GM21360 (cell line): ENCODE measurements around the gene TAGLN.

Experiments
- ATAC-seq: cut with Tn5 transposase; IDR thresholded peaks from one replicate; pipeline ENCODE4 v1.9.1; 2021; ENCODE audit warnings: mild to moderate bottlenecking, moderate library complexity; ENCODE audit not compliant: unreplicated experiment

TAGLN gene

GRCh38 chr11:117212697-117213355 lies 13.7 kb downstream of the TAGLN start:
- ATAC-seq = no peak

- no peak for ATAC-seq
Measured at GRCh38 chr11:117214404-117215110, 15.4 kb downstream of the TAGLN start.

DNA sequence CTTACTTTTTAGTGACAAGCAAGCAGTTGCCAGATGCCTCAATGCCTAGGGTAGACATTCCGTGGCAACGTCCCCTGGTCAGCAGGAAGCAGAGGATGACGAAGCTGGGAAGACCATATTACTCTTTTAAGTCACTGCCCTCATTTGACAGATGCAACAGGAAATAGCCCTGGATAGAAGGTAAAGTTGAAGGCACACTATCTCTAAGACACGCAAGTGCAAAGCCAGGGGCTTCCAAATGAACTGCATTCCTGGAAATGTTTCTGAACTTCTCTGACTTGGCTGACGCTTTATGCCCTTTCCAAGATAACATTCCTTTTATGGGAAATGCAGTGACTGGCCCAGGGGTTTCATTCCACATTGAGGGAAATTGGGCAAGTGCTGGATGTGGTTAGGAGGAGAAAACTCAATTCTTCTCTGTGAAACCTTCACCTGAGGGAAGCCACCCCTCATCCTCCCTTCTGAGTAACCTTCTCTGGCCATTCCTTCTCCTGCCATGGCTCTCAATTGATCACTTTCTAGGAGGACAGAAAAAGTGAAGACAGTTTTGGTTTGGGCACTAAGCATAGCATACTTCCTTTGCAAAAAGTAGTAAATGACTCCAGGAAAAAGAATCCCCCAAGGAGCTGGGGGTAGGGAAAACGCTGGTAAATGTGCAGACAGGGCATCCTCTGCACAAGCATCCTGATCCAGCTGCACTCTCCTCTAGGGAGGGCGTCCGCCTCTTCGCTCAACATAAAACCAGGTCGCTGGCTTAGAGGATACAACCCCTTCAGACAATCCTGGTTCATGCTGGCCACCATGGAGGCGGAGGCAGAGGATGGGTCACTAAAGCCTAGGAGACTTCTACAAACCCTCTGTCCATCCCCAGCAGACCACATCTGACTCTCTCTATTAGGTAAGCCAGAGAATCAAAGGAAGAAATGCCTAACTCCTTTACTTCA lies 18.2 kb downstream of the TAGLN start:
- ATAC-seq = no peak

DNA sequence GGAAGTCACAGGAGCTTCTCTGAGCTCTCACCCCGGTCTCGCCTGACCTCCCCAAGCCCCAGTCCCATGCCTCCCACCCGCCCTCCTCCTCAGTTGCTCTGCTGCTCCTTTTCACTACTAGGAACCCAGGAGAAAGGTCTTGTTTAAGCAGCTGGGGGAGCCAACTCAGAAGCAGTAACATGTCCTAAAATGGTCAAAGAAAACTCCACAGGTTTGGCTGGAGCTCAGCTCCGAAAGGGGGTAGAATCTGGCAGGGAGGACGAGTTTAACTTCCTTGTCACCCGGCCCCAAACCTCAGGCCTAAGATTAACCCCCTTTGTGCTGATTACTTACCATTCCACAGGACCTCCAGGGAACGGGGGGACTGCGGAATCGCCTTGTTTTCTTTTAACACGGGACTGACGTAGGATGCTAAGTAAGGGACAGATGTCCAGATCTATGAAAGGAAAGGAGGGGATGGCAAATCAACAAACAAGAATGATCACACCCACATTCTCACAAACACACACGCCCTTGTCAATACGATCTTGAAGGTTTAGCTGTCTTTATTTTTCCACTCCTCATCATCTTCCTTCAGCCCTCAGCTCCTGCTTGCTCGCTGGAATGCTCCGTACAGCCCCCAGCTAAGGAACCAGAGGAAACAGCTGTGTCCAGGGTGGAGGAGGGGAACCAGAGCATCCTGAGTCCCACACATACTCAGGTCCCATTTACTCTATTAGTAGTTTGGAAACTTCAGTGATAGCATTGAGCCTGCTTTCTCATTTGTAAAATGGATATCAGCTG lies 19.2 kb downstream of the TAGLN start:
- no peak for ATAC-seq

DNA sequence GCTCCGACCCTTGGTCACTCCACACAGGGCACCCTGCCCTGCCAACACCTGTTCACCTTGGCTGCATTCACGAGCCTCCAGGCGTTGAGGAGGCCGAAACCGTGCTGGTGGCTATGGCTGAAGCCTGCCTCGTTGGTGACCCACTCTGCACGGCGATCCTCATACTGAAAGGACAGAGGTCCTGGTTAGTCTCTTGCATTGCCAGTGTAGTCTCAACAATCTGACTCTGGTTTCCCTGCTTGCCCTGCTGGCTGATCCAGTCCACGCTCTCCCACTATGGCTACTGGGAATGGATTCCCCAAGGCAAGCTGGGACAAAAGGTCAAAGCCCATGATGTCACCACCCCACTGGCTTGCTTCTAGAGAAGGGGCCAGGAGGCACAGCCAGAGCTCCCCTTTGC lies 19.8 kb downstream of the TAGLN start:
- no peak for ATAC-seq

GRCh38 chr11:117219455-117219854 lies 20.3 kb downstream of the TAGLN start:
- ATAC-seq = no peak

DNA sequence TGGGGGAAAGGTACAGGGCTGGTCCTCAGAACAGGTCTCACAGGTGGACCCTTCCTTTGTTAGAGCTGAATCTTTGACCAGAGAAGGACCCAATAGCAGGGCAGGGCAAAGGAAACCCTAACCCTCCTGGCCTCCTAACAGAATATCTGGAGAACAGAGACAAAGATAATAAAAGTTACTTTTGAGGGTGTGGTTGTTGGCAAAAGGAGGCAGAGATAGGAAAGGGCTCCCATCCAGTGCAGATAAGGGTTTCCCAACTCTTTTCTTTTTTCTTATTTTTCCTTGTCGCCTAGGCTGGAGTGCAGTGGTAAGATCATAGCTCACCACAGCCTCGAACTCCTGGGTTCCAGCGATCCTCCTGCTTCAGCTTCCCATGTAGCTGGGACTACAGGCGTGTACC lies 20.8 kb downstream of the TAGLN start:
- ATAC-seq = no peak

- ATAC-seq = no peak
Measured at GRCh38 chr11:117220568-117220967, 21.4 kb downstream of the TAGLN start.

DNA sequence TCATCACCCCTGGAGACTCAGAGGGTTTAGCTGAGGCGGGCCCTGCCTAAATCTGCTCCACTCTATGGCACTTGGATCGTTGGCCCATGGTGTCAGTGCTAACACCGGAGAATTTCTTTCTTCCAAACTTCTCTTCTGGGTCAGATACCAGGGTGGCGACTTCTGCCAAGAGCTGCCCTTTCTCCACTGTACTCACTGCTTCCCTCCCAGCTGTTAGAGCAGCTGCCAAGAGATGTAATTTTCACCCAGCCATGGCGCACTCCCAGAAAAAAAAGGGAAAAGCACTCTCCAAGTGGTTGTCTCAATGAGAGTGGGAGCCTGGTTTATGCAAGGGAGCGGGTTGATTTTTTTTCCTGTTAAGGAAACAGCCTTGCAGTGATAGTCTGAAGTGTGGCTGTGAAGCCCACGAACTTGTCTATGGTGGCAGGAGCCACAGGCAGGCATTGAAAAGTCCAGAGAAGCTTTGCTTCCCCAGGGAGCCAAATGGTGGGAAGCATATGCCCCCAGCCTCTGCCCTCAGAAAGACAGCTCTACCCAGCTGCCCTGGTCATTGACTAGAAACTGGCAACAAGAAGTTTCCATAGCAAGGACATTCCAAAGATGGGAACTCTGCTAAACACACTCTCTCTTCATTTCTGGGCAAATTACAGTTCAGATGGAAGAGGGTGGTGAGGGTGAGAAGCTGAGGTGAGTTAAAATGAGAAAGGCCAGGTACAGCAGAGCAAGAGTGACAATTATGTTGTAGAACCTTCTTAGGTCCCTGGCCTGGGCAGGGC lies 22.0 kb downstream of the TAGLN start:
- ATAC-seq = no peak

GRCh38 chr11:117221775-117222517 lies 22.8 kb downstream of the TAGLN start:
- ATAC-seq = no peak

DNA sequence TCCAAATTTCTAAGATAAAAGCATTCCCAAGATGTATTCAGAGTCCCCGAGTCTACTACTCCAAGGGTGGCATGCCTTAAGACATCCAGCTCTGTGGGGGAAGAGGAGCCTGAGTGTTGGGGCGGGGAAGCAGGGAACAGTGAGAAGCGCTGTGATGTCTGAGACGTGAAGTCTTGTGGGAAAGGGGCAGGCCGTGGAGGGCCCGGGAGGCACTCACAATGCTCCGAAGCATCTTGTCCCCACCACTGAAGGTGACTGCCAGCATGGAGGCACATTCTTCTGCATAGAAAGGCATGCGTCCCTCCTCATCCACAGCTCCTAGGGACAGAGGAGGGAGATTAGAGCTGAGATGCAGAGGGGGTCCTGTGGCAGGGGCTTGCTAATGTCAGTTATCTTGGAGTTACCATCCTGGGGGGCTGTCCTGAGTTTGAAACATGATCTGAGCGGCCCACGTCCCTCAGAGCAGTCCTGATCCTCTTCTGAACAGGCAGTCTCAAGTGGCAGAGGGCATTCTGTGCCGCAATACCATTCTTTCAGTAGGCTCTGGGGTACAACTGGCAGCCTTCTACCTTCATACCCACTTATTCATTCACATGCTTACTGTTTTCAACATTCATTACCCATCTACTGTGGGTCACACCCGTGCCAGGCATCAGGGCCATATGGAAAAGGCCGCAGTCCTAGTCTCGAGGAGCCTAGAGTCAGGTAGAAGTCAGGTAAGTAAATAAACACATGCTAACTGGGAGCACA lies 24.0 kb downstream of the TAGLN start:
- ATAC-seq = no peak

DNA sequence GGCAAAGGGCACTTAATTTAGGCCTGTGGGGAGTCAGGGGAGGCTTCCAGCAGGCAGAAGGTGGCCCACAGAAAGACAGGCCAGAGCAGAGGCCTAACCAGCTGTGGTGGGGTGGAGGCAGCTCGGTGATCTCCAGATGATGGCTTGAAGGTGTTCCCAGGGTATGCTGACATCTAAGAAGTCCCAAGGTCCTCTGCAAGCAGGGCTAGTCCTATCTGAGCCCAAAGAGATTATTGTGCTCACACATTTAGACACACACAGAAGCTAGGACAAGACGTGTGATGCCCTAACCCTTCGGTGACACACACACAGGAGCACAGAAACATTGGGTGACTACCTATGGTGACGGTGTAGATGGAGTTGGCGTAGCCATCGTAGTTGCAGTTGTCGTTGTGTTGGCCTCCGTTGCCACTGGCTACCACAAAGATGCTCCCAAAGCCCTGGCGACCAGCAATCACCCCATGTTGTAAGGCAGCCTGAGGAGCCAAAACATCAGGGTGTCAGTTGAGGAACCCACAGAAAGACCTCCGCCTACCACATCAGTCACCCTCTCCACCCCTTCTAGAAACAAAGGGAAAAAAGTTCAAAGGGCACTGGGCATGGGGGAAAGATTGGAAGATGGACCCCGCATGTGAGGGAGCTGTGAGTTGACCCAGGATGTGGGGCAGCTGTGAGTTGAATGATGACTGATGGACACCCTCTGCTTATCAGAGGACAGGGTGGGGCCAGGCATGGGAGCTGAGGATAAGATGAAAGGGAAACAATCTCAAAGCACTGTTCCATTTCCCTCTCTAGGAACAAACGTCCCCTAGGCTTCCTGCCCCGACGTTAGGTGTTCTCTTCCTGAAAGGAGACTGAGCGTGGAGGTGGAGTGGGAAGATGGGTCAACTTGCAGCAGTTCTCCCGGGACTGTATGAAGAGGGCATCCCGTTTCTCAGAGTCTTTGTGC lies 24.8 kb downstream of the TAGLN start:
- ATAC-seq = no peak

GRCh38 chr11:117225553-117226170 lies 26.5 kb downstream of the TAGLN start:
- no peak for ATAC-seq

DNA sequence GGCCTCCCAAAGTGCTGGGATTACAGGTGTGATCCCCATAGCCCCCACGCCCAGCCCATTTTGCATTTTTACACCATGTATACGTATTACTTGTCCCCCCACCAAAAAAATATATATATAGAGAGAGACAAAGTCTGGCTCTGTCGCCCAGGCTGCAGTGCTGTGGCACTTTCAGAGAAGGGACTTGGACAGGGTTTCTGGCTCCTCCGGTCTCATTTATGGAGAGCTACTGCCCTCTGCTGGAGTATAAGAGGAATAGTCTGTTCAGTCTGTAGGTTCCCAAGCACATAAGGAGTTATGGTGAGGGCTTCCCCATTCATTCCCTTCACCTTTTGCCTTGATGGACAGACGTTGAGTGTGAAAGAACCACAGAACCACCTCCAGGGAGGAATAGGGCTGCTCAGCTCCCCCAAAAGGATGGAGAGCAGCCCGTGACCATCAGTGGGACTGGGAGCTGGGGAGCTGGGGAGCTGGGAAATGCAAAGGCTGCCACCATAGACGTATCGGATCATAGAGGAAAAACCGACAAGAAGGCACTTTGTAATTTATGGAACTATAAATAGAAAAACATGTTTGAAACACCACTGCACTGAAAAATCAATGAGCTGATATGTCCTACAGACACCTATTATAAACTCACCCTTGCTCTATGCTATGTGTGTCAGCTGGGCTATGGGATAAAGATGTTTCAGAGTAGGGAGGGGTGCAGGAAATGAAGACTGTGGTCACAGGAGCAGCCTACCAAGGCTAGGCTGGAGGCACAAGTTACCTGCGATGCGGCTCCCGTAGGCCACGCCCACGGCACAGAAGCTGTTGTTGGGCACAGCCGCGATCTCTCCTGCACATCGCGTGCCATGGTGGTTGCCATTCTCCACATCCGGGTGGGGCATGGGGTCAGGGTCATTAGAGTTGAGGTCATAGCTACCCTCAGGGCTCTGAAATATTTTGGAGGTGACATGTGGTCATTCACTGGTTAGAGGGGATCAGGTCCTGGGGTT lies 27.5 kb downstream of the TAGLN start:
- no peak for ATAC-seq

GRCh38 chr11:117228091-117228490 lies 28.9 kb downstream of the TAGLN start:
- no peak for ATAC-seq

GRCh38 chr11:117229411-117229810 lies 30.2 kb downstream of the TAGLN start:
- ATAC-seq = no peak
